T-cell (primary cell): ENCODE measurements around the gene KLHDC8A. TPM values are rescaled to one million over a fixed set of nuclear protein-coding genes. Genes with fewer than 3 reads are reported as not detected.

Experiments used
- ATAC-seq, 4 experiments: fragments of 200-7000 bp in 3 of 4; fragments of 150-1000 bp in 1 of 4; cut with Tn5 transposase; replicated peaks in 1 of 4; 1 replicate in 3 of 4; 2 replicates in 1 of 4; pipeline ENCODE4 v1.10.0; 2021; ENCODE audit warnings: moderate library complexity in 3 of 4, mild to moderate bottlenecking in 2 of 4, moderate number of reproducible peaks in 1 of 4
- CTCF ChIA-PET, 2 donors: fragments of 300-600 bp; sonication (Branson Sonifier 250); formaldehyde crosslinking; loops; one replicate each; lab custom pipeline; 2022; ENCODE audit warnings: antibody characterized with exemption in 2 of 2; lab: Charles Lee
- POLR2A ChIA-PET, 2 donors: fragments of 300-600 bp; sonication (Branson Sonifier 250); formaldehyde crosslinking; loops; one replicate each; lab custom pipeline; 2022; ENCODE audit warnings: antibody characterized with exemption in 2 of 2; lab: Charles Lee
- DNase-seq, 35 experiments: peaks; one replicate each; pipeline versions ENCODE4 v3.0.0 to v3.0.0-alpha.2; 2013 to 2023
- H3K27ac ChIP-seq: one replicate; pipeline ENCODE4 v1.5.1; 2013; ENCODE audit warnings: low read length
- H3K27me3 ChIP-seq, 2 experiments: replicated peaks in 1 of 2; 1 replicate in 1 of 2; 2 replicates in 1 of 2; pipeline versions ENCODE4 v1.6.1 to v1.7.0; 2013; ENCODE audit warnings: low read length in 1 of 2, mixed read lengths in 1 of 2; ENCODE audit not compliant: control insufficient read depth in 2 of 2, insufficient read depth in 2 of 2; ENCODE audit errors: extremely low read depth in 1 of 2
- H3K36me3 ChIP-seq, 2 donors: 1 replicate in 1 of 2; 2 replicates in 1 of 2; pipeline versions ENCODE4 v1.6.1 to v1.7.0; 2013; ENCODE audit warnings: low read length in 1 of 2; ENCODE audit not compliant: control insufficient read depth in 2 of 2, insufficient read depth in 1 of 2; ENCODE audit errors: extremely low read depth in 1 of 2
- H3K4me1 ChIP-seq, 2 experiments: 1 replicate in 1 of 2; 2 replicates in 1 of 2; pipeline versions ENCODE4 v1.6.1 to v1.7.0; 2013; ENCODE audit warnings: low read length in 2 of 2, mixed read lengths in 1 of 2; ENCODE audit not compliant: insufficient read depth in 2 of 2, control insufficient read depth in 1 of 2; ENCODE audit errors: extremely low read depth in 1 of 2
- H3K4me3 ChIP-seq, 2 donors: 1 replicate in 1 of 2; 2 replicates in 1 of 2; pipeline versions ENCODE4 v1.5.1 to v1.7.0; 2013; ENCODE audit warnings: mild to moderate bottlenecking in 2 of 2, low read length in 1 of 2, moderate library complexity in 1 of 2; ENCODE audit not compliant: control insufficient read depth in 1 of 2; ENCODE audit errors: extremely low read depth in 1 of 2
- H3K9me3 ChIP-seq: 2 replicates; pipeline ENCODE4 v1.7.0; 2013
- H3K27ac Mint-ChIP-seq, 2 donors: one replicate each; pipeline ENCODE4 v1.8.0; 2020 to 2021; ENCODE audit warnings: mild to moderate bottlenecking in 2 of 2, mixed read lengths in 2 of 2
- H3K27me3 Mint-ChIP-seq, 2 donors: one replicate each; pipeline ENCODE4 v1.8.0; 2021 to 2022; ENCODE audit warnings: mixed read lengths in 2 of 2
- H3K36me3 Mint-ChIP-seq: one replicate; pipeline ENCODE4 v1.8.0; 2021; ENCODE audit warnings: mixed read lengths
- H3K4me1 Mint-ChIP-seq, 3 donors: one replicate each; pipeline ENCODE4 v1.8.0; 2020 to 2022; ENCODE audit warnings: mixed read lengths in 3 of 3, mild to moderate bottlenecking in 1 of 3
- H3K4me3 Mint-ChIP-seq, 3 donors: one replicate each; pipeline ENCODE4 v1.8.0; 2020 to 2022; ENCODE audit warnings: mild to moderate bottlenecking in 3 of 3, mixed read lengths in 3 of 3, moderate library complexity in 3 of 3
- H3K9me3 Mint-ChIP-seq, 3 donors: one replicate each; pipeline ENCODE4 v1.8.0; 2020 to 2022; ENCODE audit warnings: mixed read lengths in 3 of 3
- WGBS: methylation state at CpG from one replicate; pipeline ENCODE4 v1.1.5; 2013; ENCODE audit warnings: missing lambda C conversion rate; ENCODE audit not compliant: insufficient coverage; 5-methylcytosine and 5-hydroxymethylcytosine counted together
- total RNA-seq, 35 experiments: library from RNA in 6 of 35; stranded (reverse) in 6 of 35; fragments of 120-200 nt in 1 of 35; gene quantifications; one replicate each; pipeline versions ENCODE4 v1.2.1 to v1.2.4 and lab custom pipeline; 2013 to 2026

The KLHDC8A gene
- total RNA-seq, 5 donors from 2014 or later (not counting 1 experiment from before 2014, with no cell fraction given): 0.30 TPM; not detected in 4

DNA sequence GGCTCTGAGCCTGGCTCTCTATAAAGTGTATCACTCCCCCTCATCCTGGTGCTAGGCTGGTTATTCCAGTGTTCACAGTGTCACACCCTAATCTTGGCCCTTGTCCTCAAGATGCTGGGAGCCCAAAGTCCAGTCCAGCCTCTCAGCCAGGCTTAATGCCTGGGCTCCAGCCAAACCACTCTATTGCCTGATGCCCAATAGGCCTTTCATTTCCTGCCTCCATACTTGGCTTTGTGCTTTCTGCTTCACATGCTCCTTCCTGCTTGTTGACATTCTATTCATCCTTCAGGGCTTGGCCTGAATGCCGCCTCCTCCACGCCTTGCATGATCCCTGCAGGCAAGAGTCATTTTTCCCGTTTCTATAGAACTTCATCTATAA, 1.7 kb downstream of the KLHDC8A start:
- DNase-seq: no peak
- Histone ChIP-seq H3K4me3 (no peak overlapping the region), H3K4me1 (no peaks in the 10 kb centered on the region), H3K27me3 (peaks cover 0 to 27% of the 10 kb centered on the region in 2 experiments), H3K27ac (no peak overlapping the region), H3K9me3 (no peaks in the 10 kb centered on the region), H3K36me3 (no peaks in the 10 kb centered on the region)
- Mint-ChIP-seq H3K4me3 (no peak overlapping the region), H3K4me1 (peaks cover 0 to 2% (median 0%) of the 10 kb centered on the region in 3 donors), H3K36me3 (no peaks in the 10 kb centered on the region), H3K9me3 (no peaks in the 10 kb centered on the region), H3K27me3 (peaks cover 8 to 26% of the 10 kb centered on the region in 2 donors), H3K27ac (no peak overlapping the region)
- POLR2A ChIA-PET: no interaction called here
- CTCF ChIA-PET: interaction anchor here (1.0 to 2.0 kb wide), 9 partner anchors 8 to 303 kb away, joined by 3 to 47 read pairs (median 10); no protein-coding TSS in a partner anchor
- WGBS: 89% methylated on average over 3 of the region's 3 CpGs
- no peak for ATAC-seq

- CTCF ChIA-PET: interaction anchor here (0.6 to 2.0 kb wide), 40 partner anchors 9 to 1393 kb away, joined by 3 to 47 read pairs (median 4); partner anchors contain the start of gene NUAK2 (in 1 of the 2)
- Histone ChIP-seq H3K4me1 (no peaks in the 10 kb centered on the region), H3K9me3 (no peaks in the 10 kb centered on the region), H3K36me3 (no peaks in the 10 kb centered on the region), H3K4me3 (no peak overlapping the region), H3K27me3 (peaks cover 0 to 30% of the 10 kb centered on the region in 2 experiments), H3K27ac (no peak overlapping the region)
- ATAC-seq (peak in 3 of 4 experiments; percentile 69 to 72 (median 69)), DNase-seq (peak in 34 of 35 experiments; percentile 12 to 83 (median 55))
- Mint-ChIP-seq H3K4me3 (no peak overlapping the region), H3K4me1 (peaks cover 0 to 2% (median 0%) of the 10 kb centered on the region in 3 donors), H3K9me3 (no peaks in the 10 kb centered on the region), H3K36me3 (no peaks in the 10 kb centered on the region), H3K27ac (no peak overlapping the region), H3K27me3 (peaks cover 11 to 26% of the 10 kb centered on the region in 2 donors)
- POLR2A ChIA-PET: interaction anchor here in 1 of 2 donors (1.0 kb wide), 1 partner anchor 81 kb away, joined by 3 read pairs; no protein-coding TSS in a partner anchor
- WGBS: 93% methylated on average over 3 of the region's 5 CpGs
These were observed 2.3 kb downstream of the KLHDC8A start for GRCh38 chr1:205354259-205355074.

- ATAC-seq (no peak), DNase-seq (no peak)
- Mint-ChIP-seq H3K4me3 (no peak overlapping the region), H3K36me3 (no peaks in the 10 kb centered on the region), H3K27ac (no peak overlapping the region), H3K4me1 (peaks cover 0 to 2% (median 0%) of the 10 kb centered on the region in 3 donors), H3K27me3 (peaks cover 12 to 26% of the 10 kb centered on the region in 2 donors), H3K9me3 (no peaks in the 10 kb centered on the region)
- H3K27ac ChIP-seq: no peak overlapping the region
- H3K36me3 ChIP-seq: no peaks in the 10 kb centered on the region
- 71% methylated on average over 2 of the region's 6 CpGs for WGBS
- ChIA-PET CTCF (interaction anchor here (0.6 to 2.0 kb wide), 35 partner anchors 10 to 1394 kb away, joined by 3 to 47 read pairs (median 5); partner anchors contain the start of gene NUAK2 (in 1 of the 2)), POLR2A (interaction anchor here in 1 of 2 donors (1.0 kb wide), 1 partner anchor 80 kb away, joined by 3 read pairs; no protein-coding TSS in a partner anchor)
- H3K9me3 ChIP-seq: no peaks in the 10 kb centered on the region
- peaks cover 0 to 32% of the 10 kb centered on the region in 2 experiments for H3K27me3 ChIP-seq
- no peaks in the 10 kb centered on the region for H3K4me1 ChIP-seq
- no peak overlapping the region for H3K4me3 ChIP-seq
These were observed 3.1 kb downstream of the KLHDC8A start for GRCh38 chr1:205353612-205354011.

GRCh38 chr1:205353191-205353590, 3.5 kb downstream of the KLHDC8A start:
- ChIA-PET CTCF (interaction anchor here (0.6 to 2.0 kb wide), 11 partner anchors 16 to 176 kb away, joined by 3 to 37 read pairs (median 6); no protein-coding TSS in a partner anchor), POLR2A (interaction anchor here in 1 of 2 donors (1.0 kb wide), 1 partner anchor 80 kb away, joined by 3 read pairs; no protein-coding TSS in a partner anchor)
- H3K27ac Mint-ChIP-seq: no peak overlapping the region
- no peaks in the 10 kb centered on the region for H3K9me3 Mint-ChIP-seq
- no peaks in the 10 kb centered on the region for H3K36me3 Mint-ChIP-seq
- no peak for ATAC-seq
- H3K27ac ChIP-seq: no peak overlapping the region
- peaks cover 0 to 2% (median 0%) of the 10 kb centered on the region in 3 donors for H3K4me1 Mint-ChIP-seq
- no peak overlapping the region for H3K4me3 Mint-ChIP-seq
- H3K36me3 ChIP-seq: no peaks in the 10 kb centered on the region
- no peak for DNase-seq
- H3K27me3 ChIP-seq: peaks cover 0 to 31% of the 10 kb centered on the region in 2 experiments
- H3K27me3 Mint-ChIP-seq: peaks cover 12 to 24% of the 10 kb centered on the region in 2 donors
- H3K4me3 ChIP-seq: no peak overlapping the region
- no peaks in the 10 kb centered on the region for H3K4me1 ChIP-seq
- H3K9me3 ChIP-seq: no peaks in the 10 kb centered on the region
- WGBS: no CpG with 5 or more reads among the region's 4 CpGs

GRCh38 chr1:205351984-205352713, 4.6 kb downstream of the KLHDC8A start:
- CTCF ChIA-PET: interaction anchor here in 1 of 2 donors (0.8 kb wide), 1 partner anchor 44 kb away, joined by 3 read pairs; no protein-coding TSS in a partner anchor
- H3K36me3 ChIP-seq: no peaks in the 10 kb centered on the region
- Mint-ChIP-seq H3K27me3 (peaks cover 9 to 22% of the 10 kb centered on the region in 2 donors), H3K27ac (no peak overlapping the region), H3K4me3 (no peak overlapping the region), H3K4me1 (peaks cover 0 to 2% (median 0%) of the 10 kb centered on the region in 3 donors), H3K9me3 (no peaks in the 10 kb centered on the region), H3K36me3 (no peaks in the 10 kb centered on the region)
- H3K27ac ChIP-seq: no peak overlapping the region
- no peak for DNase-seq
- ATAC-seq: no peak
- no peaks in the 10 kb centered on the region for H3K9me3 ChIP-seq
- no peaks in the 10 kb centered on the region for H3K4me1 ChIP-seq
- peaks cover 0 to 30% of the 10 kb centered on the region in 2 experiments for H3K27me3 ChIP-seq
- H3K4me3 ChIP-seq: no peak overlapping the region
- WGBS: 83% methylated on average over 9 of the region's 11 CpGs
- POLR2A ChIA-PET: no interaction called here
